Keratinocyte (primary cell): ENCODE measurements around the gene HSP90B1. TPM values are rescaled to one million over a fixed set of nuclear protein-coding genes. Genes with fewer than 3 reads are reported as not detected.

Source experiments
- DNase-seq: peaks from one replicate; pipeline ENCODE4 v3.0.0-alpha.2; 2011; ENCODE audit warnings: low read depth, missing footprints, low spot score
- FAIRE-seq: peaks from 2 replicates; lab custom pipeline; 2011; peaks lifted over from hg19 to GRCh38; lab: Jason Lieb, UNC
- H2AFZ ChIP-seq: 2 replicates; pipeline ENCODE4 v1.6.0; 2012; ENCODE audit warnings: low read length, control low read depth, inconsistent platforms; ENCODE audit not compliant: control insufficient read depth
- H3K27ac ChIP-seq: 2 replicates; pipeline ENCODE4 v1.5.1; 2011; ENCODE audit warnings: low read length; ENCODE audit not compliant: control insufficient read depth, insufficient read depth
- H3K27me3 ChIP-seq: 3 replicates; pipeline ENCODE4 v1.6.0; 2011; ENCODE audit warnings: low read length; ENCODE audit not compliant: control insufficient read depth, insufficient read depth; ENCODE audit errors: extremely low read depth
- H3K36me3 ChIP-seq, 2 experiments: 2 replicates in 1 of 2; 3 replicates in 1 of 2; pipeline ENCODE4 v1.5.1; 2011; ENCODE audit warnings: low read length in 2 of 2, mild to moderate bottlenecking in 1 of 2; ENCODE audit not compliant: control insufficient read depth in 2 of 2, insufficient read depth in 2 of 2; ENCODE audit errors: extremely low read depth in 1 of 2
- H3K4me1 ChIP-seq: 3 replicates; pipeline ENCODE4 v1.5.1; 2011; ENCODE audit warnings: low read length; ENCODE audit not compliant: control insufficient read depth, insufficient read depth; ENCODE audit errors: extremely low read depth
- H3K4me2 ChIP-seq: 3 replicates; pipeline ENCODE4 v1.6.0; 2011; ENCODE audit warnings: low read depth, low read length; ENCODE audit not compliant: control insufficient read depth, insufficient read depth; ENCODE audit errors: extremely low read depth
- H3K4me3 ChIP-seq, 3 experiments: fragments of 200-600 bp in 1 of 3; sonication (generic) in 1 of 3; 2 replicates in 2 of 3; 3 replicates in 1 of 3; pipeline ENCODE4 v1.5.1; 2011 to 2016; ENCODE audit warnings: low read length in 3 of 3, mild to moderate bottlenecking in 3 of 3, control low read depth in 2 of 3, inconsistent platforms in 1 of 3, low read depth in 1 of 3, mixed read lengths in 1 of 3, mixed run types in 1 of 3, moderate library complexity in 1 of 3; ENCODE audit not compliant: control insufficient read depth in 2 of 3, insufficient read depth in 2 of 3; ENCODE audit errors: extremely low read depth in 1 of 3
- H3K79me2 ChIP-seq: 2 replicates; pipeline ENCODE4 v1.6.0; 2012; ENCODE audit warnings: low read length; ENCODE audit not compliant: control insufficient read depth, insufficient read depth
- H3K9ac ChIP-seq: 3 replicates; pipeline ENCODE4 v1.6.0; 2011; ENCODE audit warnings: low read length; ENCODE audit not compliant: control insufficient read depth, insufficient read depth; ENCODE audit errors: extremely low read depth
- H3K9me1 ChIP-seq: 3 replicates; pipeline ENCODE4 v1.6.0; 2011; ENCODE audit warnings: low read length; ENCODE audit not compliant: control insufficient read depth, insufficient read depth; ENCODE audit errors: extremely low read depth
- H3K9me3 ChIP-seq: 2 replicates; pipeline ENCODE4 v1.5.1; 2012; ENCODE audit warnings: low read depth, low read length; ENCODE audit not compliant: control insufficient read depth
- H4K20me1 ChIP-seq: 3 replicates; pipeline ENCODE4 v1.6.0; 2011; ENCODE audit warnings: low read length; ENCODE audit not compliant: control insufficient read depth, insufficient read depth; ENCODE audit errors: extremely low read depth
- EZH2 ChIP-seq: IDR thresholded peaks from one replicate; pipeline ENCODE4 v1.6.1; 2012; ENCODE audit warnings: inconsistent platforms, mild to moderate bottlenecking, low read length, moderate library complexity
- dilution Hi-C: fragments of 300-500 bp; cut with MboI; formaldehyde crosslinking; loops from one replicate; pipeline ENCODE4 v1.7.0; 2020; ENCODE audit warnings: low sequenced_read_pairs; ENCODE audit not compliant: extremely low pct_ligation_motif_present
- polyA plus RNA-seq, 5 experiments: library from polyadenylated mRNA; depleted of rRNA in 3 of 5; stranded (reverse) in 3 of 5; stranded (forward) in 1 of 5; unstranded in 1 of 5; fragments of >200 nt; gene quantifications; 1 replicate in 1 of 5; 2 replicates in 3 of 5; 3 replicates in 1 of 5; pipeline versions ENCODE4 v1.2.1 to v1.2.3, GENCODE V29; 2011 to 2012; ENCODE audit warnings: missing spikeins in 2 of 5, low read depth in 1 of 5, low replicate concordance in 1 of 5
- TF ChIP-seq, protein P1 (sequence below), 3 experiments: IDR thresholded peaks in 1 of 3; conservative IDR thresholded peaks in 1 of 3; optimal IDR thresholded peaks in 1 of 3; 2 replicates in 2 of 3; 3 replicates in 1 of 3; pipeline versions ENCODE3 to v1.5.1; 2011; ENCODE audit warnings: low read length in 3 of 3, mild to moderate bottlenecking in 3 of 3, moderate library complexity in 2 of 3, control low read depth in 1 of 3, inconsistent platforms in 1 of 3; ENCODE audit not compliant: insufficient read depth in 2 of 3; ENCODE audit errors: extremely low read depth in 1 of 3

HSP90B1 gene
- polyA plus RNA-seq, 1 donor (not counting 4 experiments of a cell fraction or from before 2014, with no cell fraction given), result 954 TPM

GRCh38 chr12:103924761-103925641 is 5.2 kb upstream of the HSP90B1 start:
- FAIRE-seq (peak; percentile 92), DNase-seq (no peak)
- no peak overlapping the region for H3K4me3 ChIP-seq
- no peaks in the 10 kb centered on the region for H3K36me3 ChIP-seq
- H3K79me2 ChIP-seq, result no peaks in the 10 kb centered on the region
- H3K4me1 ChIP-seq, result peaks cover 13% of the 10 kb centered on the region
- no peak overlapping the region for H3K27ac ChIP-seq
- no peaks in the 10 kb centered on the region for H4K20me1 ChIP-seq
- dilution Hi-C loops, result no loop called here
- no peaks in the 10 kb centered on the region for H3K27me3 ChIP-seq
- TF ChIP-seq EZH2, result no peak
- TF ChIP-seq, protein P1, sequence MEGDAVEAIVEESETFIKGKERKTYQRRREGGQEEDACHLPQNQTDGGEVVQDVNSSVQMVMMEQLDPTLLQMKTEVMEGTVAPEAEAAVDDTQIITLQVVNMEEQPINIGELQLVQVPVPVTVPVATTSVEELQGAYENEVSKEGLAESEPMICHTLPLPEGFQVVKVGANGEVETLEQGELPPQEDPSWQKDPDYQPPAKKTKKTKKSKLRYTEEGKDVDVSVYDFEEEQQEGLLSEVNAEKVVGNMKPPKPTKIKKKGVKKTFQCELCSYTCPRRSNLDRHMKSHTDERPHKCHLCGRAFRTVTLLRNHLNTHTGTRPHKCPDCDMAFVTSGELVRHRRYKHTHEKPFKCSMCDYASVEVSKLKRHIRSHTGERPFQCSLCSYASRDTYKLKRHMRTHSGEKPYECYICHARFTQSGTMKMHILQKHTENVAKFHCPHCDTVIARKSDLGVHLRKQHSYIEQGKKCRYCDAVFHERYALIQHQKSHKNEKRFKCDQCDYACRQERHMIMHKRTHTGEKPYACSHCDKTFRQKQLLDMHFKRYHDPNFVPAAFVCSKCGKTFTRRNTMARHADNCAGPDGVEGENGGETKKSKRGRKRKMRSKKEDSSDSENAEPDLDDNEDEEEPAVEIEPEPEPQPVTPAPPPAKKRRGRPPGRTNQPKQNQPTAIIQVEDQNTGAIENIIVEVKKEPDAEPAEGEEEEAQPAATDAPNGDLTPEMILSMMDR (optimal IDR thresholded peaks at IDR 0.05 in 1 of 3, IDR thresholded peaks at IDR 0.05 in 1 of 3, conservative IDR thresholded peaks at IDR 0.05 in 1 of 3; ENCODE audit: extremely low read depth in 1 of 3, insufficient read depth in 2 of 3, low read length in 3 of 3), result no peak
- no peak overlapping the region for H3K4me2 ChIP-seq
- H2AFZ ChIP-seq, result peak overlapping the region; percentile 71
- no peak overlapping the region for H3K9ac ChIP-seq
- no peaks in the 10 kb centered on the region for H3K9me3 ChIP-seq
- H3K9me1 ChIP-seq, result no peaks in the 10 kb centered on the region

- H4K20me1 ChIP-seq, result peaks cover 4% of the 10 kb centered on the region
- no peaks in the 10 kb centered on the region for H3K9me3 ChIP-seq
- DNase-seq (no peak), FAIRE-seq (no peak)
- peak overlapping the region; percentile 84 for H3K4me2 ChIP-seq
- peaks cover 35% of the 10 kb centered on the region for H3K79me2 ChIP-seq
- H3K9ac ChIP-seq, result peak overlapping the region; percentile 90
- dilution Hi-C loops, result no loop called here
- H3K27ac ChIP-seq, result peak overlapping the region; percentile 92
- peaks cover 4 to 11% of the 10 kb centered on the region in 2 experiments for H3K36me3 ChIP-seq
- H3K4me1 ChIP-seq, result peaks cover 21% of the 10 kb centered on the region
- H2AFZ ChIP-seq, result peak overlapping the region; percentile 95
- H3K9me1 ChIP-seq, result no peaks in the 10 kb centered on the region
- peak overlapping the region; percentile 45 to 81 (median 60) for H3K4me3 ChIP-seq
- no peaks in the 10 kb centered on the region for H3K27me3 ChIP-seq
- TF ChIP-seq, protein P1 (optimal IDR thresholded peaks at IDR 0.05 in 1 of 3, IDR thresholded peaks at IDR 0.05 in 1 of 3, conservative IDR thresholded peaks at IDR 0.05 in 1 of 3; ENCODE audit: extremely low read depth in 1 of 3, insufficient read depth in 2 of 3, low read length in 3 of 3), result no peak
- TF ChIP-seq EZH2, result no peak
Measured at GRCh38 chr12:103928682-103929045, 1.5 kb upstream of the HSP90B1 start.
